Measurements from ENCODE around the gene LMF1. TPM values are rescaled to one million over a fixed set of nuclear protein-coding genes. Genes with fewer than 3 reads are reported as not detected.
A peak's percentile ranks its signal among the peaks of the same experiment; 100 is the strongest.

The LMF1 gene
- total and polyA plus RNA-seq, 12 donors: 5.1 to 15.4 (median 7.6) TPM

- ATAC-seq (no peak), DNase-seq (no peak)
- Histone ChIP-seq H3K36me3 (peaks cover 0 to 33% (median 0%) of the 10 kb centered on the region in 9 donors), H3K27ac (no peak overlapping the region), H3K4me1 (peaks cover 9 to 28% (median 21%) of the 10 kb centered on the region in 9 donors), H3K4me3 (no peak overlapping the region), H3K9me3 (peaks cover 0 to 9% (median 0%) of the 10 kb centered on the region in 11 donors), H3K27me3 (no peaks in the 10 kb centered on the region)
- no peak for TF ChIP-seq CTCF (IDR thresholded peaks at IDR 0.05)
- 98% methylated on average over 10 of the region's 10 CpGs for WGBS, 2 donors
- intact Hi-C loops (cut with DNase I): no loop called here
These were observed 4.3 kb downstream of the LMF1 start for GRCh38 chr16:966505-966904.

- TF ChIP-seq CTCF (IDR thresholded peaks at IDR 0.05): no peak
- 96 to 97% methylated on average over 18 of the region's 18 CpGs for WGBS, 2 donors
- peaks cover 9 to 24% (median 18%) of the 10 kb centered on the region in 9 donors for H3K4me1 ChIP-seq
- peaks cover 0 to 33% (median 0%) of the 10 kb centered on the region in 9 donors for H3K36me3 ChIP-seq
- ATAC-seq: no peak
- no peak for DNase-seq
- H3K9me3 ChIP-seq: peaks cover 0 to 9% (median 0%) of the 10 kb centered on the region in 11 donors
- intact Hi-C loops (cut with DNase I): no loop called here
- H3K4me3 ChIP-seq: no peak overlapping the region
- H3K27ac ChIP-seq: no peak overlapping the region
- H3K27me3 ChIP-seq: no peaks in the 10 kb centered on the region
These were observed 4.7 kb downstream of the LMF1 start for GRCh38 chr16:966035-966434.

- Histone ChIP-seq H3K9me3 (peaks cover 0 to 9% (median 0%) of the 10 kb centered on the region in 11 donors), H3K27me3 (no peaks in the 10 kb centered on the region), H3K36me3 (peaks cover 0 to 33% (median 0%) of the 10 kb centered on the region in 9 donors), H3K4me3 (no peak overlapping the region), H3K4me1 (peaks cover 9 to 23% (median 18%) of the 10 kb centered on the region in 9 donors), H3K27ac (no peak overlapping the region)
- 98 to 99% methylated on average over 4 of the region's 4 CpGs for WGBS, 2 donors
- TF ChIP-seq CTCF (IDR thresholded peaks at IDR 0.05): no peak
- ATAC-seq: no peak
- intact Hi-C loops (cut with DNase I): no loop called here
- no peak for DNase-seq
These were observed 5.3 kb downstream of the LMF1 start for GRCh38 chr16:965487-965886.

GRCh38 chr16:965036-965395 lies 5.8 kb downstream of the LMF1 start:
- peaks cover 0 to 33% (median 0%) of the 10 kb centered on the region in 9 donors for H3K36me3 ChIP-seq
- peak overlapping the region in 1 of 10 donors; percentile 21 for H3K27ac ChIP-seq
- WGBS, 2 donors: 96 to 97% methylated on average over 13 of the region's 13 CpGs
- intact Hi-C loops (cut with DNase I): no loop called here
- no peak for ATAC-seq
- H3K9me3 ChIP-seq: peaks cover 0 to 9% (median 0%) of the 10 kb centered on the region in 11 donors
- no peak overlapping the region for H3K4me3 ChIP-seq
- H3K27me3 ChIP-seq: no peaks in the 10 kb centered on the region
- H3K4me1 ChIP-seq: peaks cover 6 to 21% (median 14%) of the 10 kb centered on the region in 9 donors
- TF ChIP-seq CTCF (IDR thresholded peaks at IDR 0.05): no peak
- DNase-seq: no peak

Measured in heart right ventricle (tissue), 16 donors.